ENCODE measurements around the gene C16orf92.

Gene C16orf92

GRCh38 chr16:29984764-29985147, 38.2 kb upstream of the C16orf92 start:
- no peak for DNase-seq (ENCODE audit: low read depth)
- no peak overlapping the region for H3K4me3 ChIP-seq (ENCODE audit: low read depth, low read length)
- TF ChIP-seq, protein P1, sequence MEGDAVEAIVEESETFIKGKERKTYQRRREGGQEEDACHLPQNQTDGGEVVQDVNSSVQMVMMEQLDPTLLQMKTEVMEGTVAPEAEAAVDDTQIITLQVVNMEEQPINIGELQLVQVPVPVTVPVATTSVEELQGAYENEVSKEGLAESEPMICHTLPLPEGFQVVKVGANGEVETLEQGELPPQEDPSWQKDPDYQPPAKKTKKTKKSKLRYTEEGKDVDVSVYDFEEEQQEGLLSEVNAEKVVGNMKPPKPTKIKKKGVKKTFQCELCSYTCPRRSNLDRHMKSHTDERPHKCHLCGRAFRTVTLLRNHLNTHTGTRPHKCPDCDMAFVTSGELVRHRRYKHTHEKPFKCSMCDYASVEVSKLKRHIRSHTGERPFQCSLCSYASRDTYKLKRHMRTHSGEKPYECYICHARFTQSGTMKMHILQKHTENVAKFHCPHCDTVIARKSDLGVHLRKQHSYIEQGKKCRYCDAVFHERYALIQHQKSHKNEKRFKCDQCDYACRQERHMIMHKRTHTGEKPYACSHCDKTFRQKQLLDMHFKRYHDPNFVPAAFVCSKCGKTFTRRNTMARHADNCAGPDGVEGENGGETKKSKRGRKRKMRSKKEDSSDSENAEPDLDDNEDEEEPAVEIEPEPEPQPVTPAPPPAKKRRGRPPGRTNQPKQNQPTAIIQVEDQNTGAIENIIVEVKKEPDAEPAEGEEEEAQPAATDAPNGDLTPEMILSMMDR (IDR thresholded peaks at IDR 0.05; ENCODE audit: low read depth, low read length, missing control alignments): no peak

DNA sequence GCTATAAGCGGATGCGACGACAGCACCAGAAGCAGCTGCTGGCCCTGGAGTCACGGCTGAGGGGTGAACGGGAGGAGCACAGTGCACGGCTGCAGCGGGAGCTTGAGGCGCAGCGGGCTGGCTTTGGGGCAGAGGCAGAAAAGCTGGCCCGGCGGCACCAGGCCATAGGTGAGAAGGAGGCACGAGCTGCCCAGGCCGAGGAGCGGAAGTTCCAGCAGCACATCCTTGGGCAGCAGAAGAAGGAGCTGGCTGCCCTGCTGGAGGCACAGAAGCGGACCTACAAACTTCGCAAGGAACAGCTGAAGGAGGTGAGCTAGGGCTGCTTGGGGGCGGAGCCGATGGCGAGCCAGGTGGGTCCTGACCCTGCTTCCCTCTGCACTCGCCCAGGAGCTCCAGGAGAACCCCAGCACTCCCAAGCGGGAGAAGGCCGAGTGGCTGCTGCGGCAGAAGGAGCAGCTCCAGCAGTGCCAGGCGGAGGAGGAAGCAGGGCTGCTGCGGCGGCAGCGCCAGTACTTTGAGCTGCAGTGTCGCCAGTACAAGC, 37.7 kb upstream of the C16orf92 start:
- DNase-seq (ENCODE audit: low read depth): no peak
- TF ChIP-seq, protein P1 (IDR thresholded peaks at IDR 0.05; ENCODE audit: low read depth, low read length, missing control alignments): no peak
- H3K4me3 ChIP-seq (ENCODE audit: low read depth, low read length): no peak overlapping the region

GRCh38 chr16:29986231-29986630, 36.8 kb upstream of the C16orf92 start:
- no peak overlapping the region for H3K4me3 ChIP-seq (ENCODE audit: low read depth, low read length)
- TF ChIP-seq, protein P1 (IDR thresholded peaks at IDR 0.05; ENCODE audit: low read depth, low read length, missing control alignments): no peak
- DNase-seq (ENCODE audit: low read depth): no peak

- TF ChIP-seq, protein P1 (IDR thresholded peaks at IDR 0.05; ENCODE audit: low read depth, low read length, missing control alignments): no peak
- DNase-seq (ENCODE audit: low read depth): no peak
- no peak overlapping the region for H3K4me3 ChIP-seq (ENCODE audit: low read depth, low read length)
These were observed 36.1 kb upstream of the C16orf92 start for GRCh38 chr16:29986931-29987330.

- TF ChIP-seq, protein P1 (IDR thresholded peaks at IDR 0.05; ENCODE audit: low read depth, low read length, missing control alignments): no peak
- DNase-seq (ENCODE audit: low read depth): no peak
- no peak overlapping the region for H3K4me3 ChIP-seq (ENCODE audit: low read depth, low read length)
These were observed 35.5 kb upstream of the C16orf92 start for GRCh38 chr16:29987371-29988085.

DNA sequence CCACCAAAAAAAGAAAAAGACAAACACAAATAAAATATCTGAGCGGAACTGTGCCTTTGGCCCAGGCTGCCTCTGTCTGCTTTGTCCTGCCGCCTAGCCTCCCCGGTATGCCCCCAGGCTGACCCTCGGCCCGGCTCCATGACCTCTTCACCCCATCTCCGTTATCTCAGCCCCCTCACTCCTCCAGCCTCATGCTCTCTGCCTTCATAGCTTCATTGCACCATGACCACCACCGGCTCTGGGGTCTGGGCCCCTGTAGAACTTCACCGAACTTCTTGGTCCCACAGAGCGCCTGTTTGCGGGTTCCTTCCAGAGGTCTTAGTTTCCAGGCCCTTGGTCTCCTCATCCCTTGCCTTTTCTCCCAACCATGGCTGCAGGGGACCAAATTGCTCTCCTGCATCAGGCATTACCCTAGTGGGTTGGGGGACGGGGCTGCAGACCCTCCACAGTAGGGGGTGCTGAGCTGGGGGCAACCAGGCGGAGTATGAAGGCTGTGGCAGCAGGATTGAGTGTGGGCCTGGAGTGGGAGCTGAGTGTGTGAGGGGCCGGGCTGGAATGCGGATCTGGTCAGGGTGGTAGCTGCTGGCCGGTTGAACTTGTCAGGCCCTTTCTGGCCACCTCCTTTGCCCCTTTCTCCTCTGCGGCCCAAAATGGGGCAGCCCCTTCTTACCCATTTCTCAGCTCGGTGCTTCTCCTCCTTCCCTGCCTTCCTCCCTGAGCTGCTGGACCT, 34.5 kb upstream of the C16orf92 start:
- no peak for DNase-seq (ENCODE audit: low read depth)
- H3K4me3 ChIP-seq (ENCODE audit: low read depth, low read length): no peak overlapping the region
- TF ChIP-seq, protein P1 (IDR thresholded peaks at IDR 0.05; ENCODE audit: low read depth, low read length, missing control alignments): no peak
